HG03378 (cell line): ENCODE data around the gene MADCAM1.

Source experiments
- ATAC-seq: cut with Tn5 transposase; IDR thresholded peaks from one replicate; pipeline ENCODE4 v1.9.1; 2021; ENCODE audit warnings: mild to moderate bottlenecking, moderate library complexity; ENCODE audit not compliant: unreplicated experiment

The MADCAM1 gene

GRCh38 chr19:488505-489417 is 7.5 kb upstream of the MADCAM1 start:
- no peak for ATAC-seq

GRCh38 chr19:489418-490196 is 6.7 kb upstream of the MADCAM1 start:
- no peak for ATAC-seq

- no peak for ATAC-seq
Measured at GRCh38 chr19:491146-491741, 5.0 kb upstream of the MADCAM1 start.

- no peak for ATAC-seq
Measured at GRCh38 chr19:492091-492531, 4.2 kb upstream of the MADCAM1 start.

GRCh38 chr19:493391-494170 is 2.7 kb upstream of the MADCAM1 start:
- no peak for ATAC-seq

- ATAC-seq = no peak
Measured at GRCh38 chr19:494171-495080, 1.9 kb upstream of the MADCAM1 start.

DNA sequence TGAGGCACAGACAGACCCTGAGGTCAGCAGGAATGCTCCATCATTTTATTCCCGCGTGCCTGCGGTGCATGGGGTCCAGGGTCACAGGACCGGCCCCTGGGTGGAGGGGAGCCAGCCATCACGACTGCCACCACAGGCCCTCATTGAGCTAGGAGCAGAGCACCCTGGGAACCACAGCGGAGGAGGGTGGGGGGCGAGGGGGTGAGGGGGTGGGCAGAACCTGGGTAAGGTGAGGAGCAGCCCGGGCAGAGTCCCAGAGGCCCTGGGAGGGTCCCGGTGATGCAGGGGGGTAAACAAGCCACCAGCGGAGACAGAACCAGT is 1.2 kb upstream of the MADCAM1 start:
- no peak for ATAC-seq

DNA sequence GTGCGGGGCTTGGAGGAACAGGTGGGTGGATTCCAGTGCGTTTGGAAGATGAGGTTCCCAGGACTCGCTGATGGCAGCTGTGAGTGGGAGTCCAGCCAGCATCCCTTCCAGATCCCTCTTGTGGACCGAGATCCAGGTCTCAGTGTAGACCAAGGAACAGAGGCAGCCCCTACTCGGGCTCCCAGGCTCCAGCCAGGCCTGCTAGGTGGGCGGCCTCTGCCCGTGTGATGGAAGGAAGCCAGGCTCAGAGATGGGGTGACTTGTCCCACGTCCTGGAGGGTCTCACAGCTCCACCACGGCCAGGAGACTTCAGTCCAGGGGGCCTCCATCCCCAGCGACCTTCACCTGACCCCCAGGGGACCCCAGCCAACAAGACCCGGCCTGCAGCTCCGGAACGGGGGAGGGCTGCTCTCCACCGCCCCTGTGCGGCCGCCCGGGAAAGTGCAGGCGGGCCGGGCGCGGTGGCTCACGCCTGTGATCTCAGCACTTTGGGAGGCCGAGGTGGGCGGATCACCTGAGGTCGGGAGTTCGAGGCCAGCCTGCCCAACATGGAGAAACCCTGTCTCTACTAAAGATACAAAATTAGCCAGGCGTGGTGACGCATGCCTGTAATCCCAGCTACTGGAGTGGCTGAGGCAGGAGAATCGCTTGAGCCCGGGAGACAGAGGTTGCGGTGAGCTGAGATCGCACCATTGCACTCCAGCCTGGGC is 729 bp upstream of the MADCAM1 start:
- no peak for ATAC-seq

- ATAC-seq = no peak
Measured at GRCh38 chr19:496986-497385, 700 bp downstream of the MADCAM1 start.

DNA sequence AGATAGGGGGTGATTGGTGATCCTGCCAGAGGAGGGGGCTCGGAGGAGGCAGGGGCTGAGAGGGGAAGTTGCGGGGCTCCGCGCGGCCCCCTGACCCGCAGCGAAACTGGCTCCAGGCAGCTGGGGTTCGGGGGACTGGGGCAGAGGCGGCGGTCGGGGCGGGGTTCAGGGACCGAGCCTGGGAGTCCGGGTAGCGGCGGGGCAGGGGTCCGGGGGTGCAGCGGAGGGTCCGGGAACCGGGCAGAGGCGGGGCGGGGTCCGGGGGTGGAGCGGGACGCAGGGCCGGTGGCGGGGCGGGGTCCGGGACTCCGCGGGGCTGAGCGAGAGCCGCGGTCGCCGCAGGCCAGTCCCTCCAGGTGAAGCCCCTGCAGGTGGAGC is 1.2 kb downstream of the MADCAM1 start:
- ATAC-seq = no peak

DNA sequence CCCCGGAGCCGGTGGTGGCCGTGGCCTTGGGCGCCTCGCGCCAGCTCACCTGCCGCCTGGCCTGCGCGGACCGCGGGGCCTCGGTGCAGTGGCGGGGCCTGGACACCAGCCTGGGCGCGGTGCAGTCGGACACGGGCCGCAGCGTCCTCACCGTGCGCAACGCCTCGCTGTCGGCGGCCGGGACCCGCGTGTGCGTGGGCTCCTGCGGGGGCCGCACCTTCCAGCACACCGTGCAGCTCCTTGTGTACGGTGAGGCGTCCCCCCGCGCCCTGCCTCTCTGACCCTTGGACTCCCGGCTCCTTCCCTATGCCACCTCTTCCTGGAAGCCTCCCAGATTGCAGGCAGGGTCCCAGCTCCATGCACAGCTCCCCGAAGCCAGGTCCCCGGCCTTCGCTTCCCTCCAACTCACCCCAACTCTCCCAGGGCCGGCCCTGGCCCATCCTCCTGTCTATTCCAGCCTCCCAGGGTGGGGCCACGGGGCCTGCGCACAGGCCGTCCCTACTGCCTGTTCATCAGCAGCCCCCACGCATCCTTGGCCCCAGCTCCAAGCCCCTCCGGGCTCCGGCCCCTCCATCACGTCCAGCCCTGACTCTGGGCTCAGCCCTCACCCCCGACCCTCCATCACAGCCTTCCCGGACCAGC is 1.7 kb downstream of the MADCAM1 start:
- ATAC-seq = no peak

DNA sequence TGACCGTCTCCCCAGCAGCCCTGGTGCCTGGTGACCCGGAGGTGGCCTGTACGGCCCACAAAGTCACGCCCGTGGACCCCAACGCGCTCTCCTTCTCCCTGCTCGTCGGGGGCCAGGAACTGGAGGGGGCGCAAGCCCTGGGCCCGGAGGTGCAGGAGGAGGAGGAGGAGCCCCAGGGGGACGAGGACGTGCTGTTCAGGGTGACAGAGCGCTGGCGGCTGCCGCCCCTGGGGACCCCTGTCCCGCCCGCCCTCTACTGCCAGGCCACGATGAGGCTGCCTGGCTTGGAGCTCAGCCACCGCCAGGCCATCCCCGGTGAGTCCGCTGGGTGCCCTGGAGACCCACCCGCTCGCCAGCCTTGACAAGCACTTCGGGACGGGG is 2.2 kb downstream of the MADCAM1 start:
- ATAC-seq = no peak

GRCh38 chr19:498977-499623 is 2.8 kb downstream of the MADCAM1 start:
- ATAC-seq = no peak

GRCh38 chr19:501646-502045 is 5.4 kb downstream of the MADCAM1 start:
- ATAC-seq = no peak

- ATAC-seq = no peak
Measured at GRCh38 chr19:504616-505015, 8.3 kb downstream of the MADCAM1 start.

DNA sequence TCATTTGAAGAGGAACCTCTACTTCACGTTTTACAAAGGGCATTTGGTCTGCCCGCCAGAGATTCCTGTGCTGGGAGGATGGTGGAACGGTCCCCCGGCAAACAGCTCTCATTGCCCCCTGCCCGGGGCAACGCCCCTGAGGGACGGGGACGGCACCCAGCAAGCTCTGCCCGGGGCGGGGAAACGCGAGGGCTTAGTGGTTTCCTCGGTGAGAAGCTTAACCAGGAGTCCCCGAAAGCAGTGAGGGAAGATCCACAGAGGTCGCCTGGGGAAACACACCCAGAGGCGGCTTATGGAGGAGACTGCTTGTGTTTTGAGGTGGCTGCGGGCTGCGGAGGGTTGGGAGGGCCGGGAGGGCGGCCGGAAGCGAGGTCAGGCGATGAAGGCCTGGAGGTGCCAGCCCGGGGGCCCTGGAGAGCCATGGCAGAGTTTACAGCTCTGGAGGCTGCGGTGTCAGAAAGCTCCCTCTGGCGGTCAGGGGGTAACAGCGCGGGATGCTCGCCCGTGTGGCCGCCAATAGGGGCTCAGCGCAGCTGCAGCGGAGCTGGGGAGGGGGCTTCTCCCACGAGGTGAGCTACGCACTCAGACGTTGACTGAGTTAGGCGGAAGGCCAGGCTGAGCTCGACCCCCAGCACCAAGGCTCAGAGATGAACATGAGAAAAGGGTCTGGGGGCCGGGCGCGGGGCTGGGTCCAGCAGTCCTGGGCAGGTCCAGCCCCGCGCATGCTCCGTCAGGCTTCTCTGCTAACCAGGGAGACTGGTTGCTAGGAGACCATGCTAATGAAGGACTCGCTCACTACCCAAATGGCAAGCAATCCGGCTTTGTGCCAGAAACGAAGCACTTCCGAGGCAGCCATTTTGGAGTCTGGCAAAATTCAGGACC is 10.4 kb downstream of the MADCAM1 start:
- ATAC-seq = peak; percentile 62
